Kidney epithelial cell (primary cell): ENCODE measurements around the gene C17orf67. TPM values are rescaled to one million over a fixed set of nuclear protein-coding genes. Genes with fewer than 3 reads are reported as not detected.

ENCODE experiments used
- DNase-seq: peaks from one replicate; pipeline ENCODE4 v3.0.0-alpha.2; 2010; ENCODE audit warnings: low read depth
- H3K27me3 ChIP-seq: 2 replicates; pipeline ENCODE4 v1.6.0; 2011; ENCODE audit warnings: low read length; ENCODE audit not compliant: control insufficient read depth, insufficient read depth
- H3K36me3 ChIP-seq: 2 replicates; pipeline ENCODE4 v1.5.1; 2011; ENCODE audit warnings: low read length; ENCODE audit not compliant: control insufficient read depth, insufficient read depth
- H3K4me3 ChIP-seq: 2 replicates; pipeline ENCODE4 v1.5.1; 2011; ENCODE audit warnings: low read depth, mild to moderate bottlenecking, control low read depth, low read length
- total RNA-seq: library from RNA; depleted of rRNA; stranded (reverse); fragments of >200 nt; gene quantifications from 2 replicates; pipeline ENCODE4 v1.2.3, GENCODE V29; 2015
- TF ChIP-seq, protein P1 (sequence below): IDR thresholded peaks from 2 replicates; pipeline ENCODE4 v1.5.1; 2011; ENCODE audit warnings: mild to moderate bottlenecking, moderate library complexity, low read length, control low read depth, inconsistent platforms; ENCODE audit not compliant: insufficient read depth, poor library complexity, severe bottlenecking

Gene C17orf67
- total RNA-seq, 1 donor from 2014 or later = 0.50 TPM

DNA sequence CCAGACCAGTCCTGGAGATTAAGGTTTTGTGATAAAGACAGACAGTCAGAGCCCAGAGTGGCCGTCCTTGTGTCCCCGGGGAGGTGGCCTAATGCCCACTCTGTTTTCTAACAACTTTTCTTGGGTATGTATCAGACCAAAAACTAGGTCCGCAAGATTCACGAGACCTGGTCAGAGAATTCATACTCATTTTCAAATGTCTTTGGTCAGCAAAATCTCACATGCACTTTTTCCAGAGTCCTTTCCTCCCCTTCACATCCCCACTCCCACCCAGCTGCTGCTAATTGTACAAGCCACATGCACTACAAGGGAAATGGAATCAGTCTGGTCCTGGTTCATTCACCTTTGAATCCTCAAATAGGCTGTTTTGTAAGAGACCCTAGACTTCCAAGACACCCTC, 61.7 kb downstream of the C17orf67 start:
- H3K27me3 ChIP-seq = no peaks in the 10 kb centered on the region
- no peaks in the 10 kb centered on the region for H3K36me3 ChIP-seq
- H3K4me3 ChIP-seq = no peak overlapping the region
- TF ChIP-seq, protein P1, sequence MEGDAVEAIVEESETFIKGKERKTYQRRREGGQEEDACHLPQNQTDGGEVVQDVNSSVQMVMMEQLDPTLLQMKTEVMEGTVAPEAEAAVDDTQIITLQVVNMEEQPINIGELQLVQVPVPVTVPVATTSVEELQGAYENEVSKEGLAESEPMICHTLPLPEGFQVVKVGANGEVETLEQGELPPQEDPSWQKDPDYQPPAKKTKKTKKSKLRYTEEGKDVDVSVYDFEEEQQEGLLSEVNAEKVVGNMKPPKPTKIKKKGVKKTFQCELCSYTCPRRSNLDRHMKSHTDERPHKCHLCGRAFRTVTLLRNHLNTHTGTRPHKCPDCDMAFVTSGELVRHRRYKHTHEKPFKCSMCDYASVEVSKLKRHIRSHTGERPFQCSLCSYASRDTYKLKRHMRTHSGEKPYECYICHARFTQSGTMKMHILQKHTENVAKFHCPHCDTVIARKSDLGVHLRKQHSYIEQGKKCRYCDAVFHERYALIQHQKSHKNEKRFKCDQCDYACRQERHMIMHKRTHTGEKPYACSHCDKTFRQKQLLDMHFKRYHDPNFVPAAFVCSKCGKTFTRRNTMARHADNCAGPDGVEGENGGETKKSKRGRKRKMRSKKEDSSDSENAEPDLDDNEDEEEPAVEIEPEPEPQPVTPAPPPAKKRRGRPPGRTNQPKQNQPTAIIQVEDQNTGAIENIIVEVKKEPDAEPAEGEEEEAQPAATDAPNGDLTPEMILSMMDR = no peak
- DNase-seq = no peak

DNA sequence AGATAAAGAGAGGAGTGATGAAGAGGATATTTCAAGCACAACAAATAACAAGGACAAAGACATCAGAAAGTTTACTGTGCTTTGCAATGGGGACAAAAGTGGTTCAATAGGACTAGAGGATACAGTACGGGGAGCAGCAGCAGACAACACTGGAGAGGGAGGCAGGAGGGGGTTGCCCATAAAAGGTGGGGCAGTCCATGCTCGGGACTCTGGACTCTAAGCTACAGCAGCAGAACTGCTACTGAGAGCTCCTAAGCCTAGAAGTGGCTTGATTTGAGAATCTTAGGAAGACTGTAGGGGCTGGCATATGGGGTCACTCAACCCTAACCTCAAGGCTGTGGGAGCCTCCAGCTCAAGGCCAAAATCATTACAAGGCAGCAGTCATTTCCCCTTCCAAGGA, 62.2 kb downstream of the C17orf67 start:
- TF ChIP-seq, protein P1 = no peak
- DNase-seq = no peak
- H3K4me3 ChIP-seq = no peak overlapping the region
- no peaks in the 10 kb centered on the region for H3K27me3 ChIP-seq
- H3K36me3 ChIP-seq = no peaks in the 10 kb centered on the region

DNA sequence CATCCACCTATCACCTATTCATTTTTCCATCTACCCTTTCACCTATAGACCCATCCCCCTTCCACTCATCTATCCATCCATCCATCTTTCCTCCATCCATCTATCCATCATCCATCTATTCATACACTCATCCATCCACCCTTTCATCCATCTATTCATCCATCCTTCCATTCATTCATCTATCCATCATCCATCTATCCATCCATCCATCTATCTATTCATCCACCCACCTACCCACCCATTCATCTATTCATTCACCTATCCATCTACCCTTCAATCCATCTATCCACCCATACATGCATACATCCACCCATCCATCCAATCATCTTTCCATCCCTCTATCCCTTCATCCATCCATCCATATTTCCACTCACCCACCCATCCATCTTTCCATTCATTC, 63.3 kb downstream of the C17orf67 start:
- no peaks in the 10 kb centered on the region for H3K36me3 ChIP-seq
- H3K4me3 ChIP-seq = no peak overlapping the region
- TF ChIP-seq, protein P1 = no peak
- H3K27me3 ChIP-seq = no peaks in the 10 kb centered on the region
- DNase-seq = no peak

DNA sequence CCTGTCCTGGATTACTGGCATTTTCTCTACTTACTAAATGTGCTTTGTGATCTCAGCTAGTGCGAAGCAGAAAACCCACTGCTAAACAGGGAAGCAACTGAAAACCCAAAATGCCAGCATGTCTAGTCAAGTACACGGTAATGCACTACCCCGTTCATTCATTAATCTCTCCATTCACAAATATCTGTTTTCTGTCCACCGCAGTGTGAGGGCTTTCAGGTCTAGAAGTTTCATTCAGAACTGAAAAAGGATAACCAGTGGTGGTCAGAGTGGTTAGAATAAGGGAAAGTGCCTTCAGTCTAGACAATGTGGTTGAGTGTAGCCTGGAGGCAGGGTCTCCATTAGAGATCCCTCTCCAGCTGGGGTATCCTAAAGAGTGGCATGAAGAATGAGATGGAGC, 68.3 kb downstream of the C17orf67 start:
- no peaks in the 10 kb centered on the region for H3K36me3 ChIP-seq
- DNase-seq = no peak
- no peak overlapping the region for H3K4me3 ChIP-seq
- TF ChIP-seq, protein P1 = no peak
- no peaks in the 10 kb centered on the region for H3K27me3 ChIP-seq

DNA sequence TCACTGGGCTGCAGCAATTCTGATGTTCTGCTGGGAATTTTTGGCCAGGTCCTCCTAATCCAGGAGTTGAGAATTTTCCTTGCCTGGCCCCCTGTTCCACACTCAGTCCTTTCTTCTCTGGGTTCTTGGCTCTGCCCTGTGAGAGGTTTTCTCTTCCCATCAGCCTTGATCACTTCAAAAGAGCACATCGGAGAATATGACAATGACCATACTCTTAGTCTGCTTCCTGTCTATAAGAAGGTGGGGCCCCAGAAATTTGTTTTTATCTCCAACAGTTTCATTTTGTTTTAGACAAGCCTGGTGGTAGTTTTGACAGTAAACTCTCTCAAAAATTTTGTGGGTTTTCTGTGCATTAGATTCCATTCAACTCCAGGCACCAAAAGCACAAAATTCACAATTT, 70.7 kb downstream of the C17orf67 start:
- Histone ChIP-seq H3K36me3 (no peaks in the 10 kb centered on the region), H3K27me3 (no peaks in the 10 kb centered on the region), H3K4me3 (no peak overlapping the region)
- no peak for DNase-seq
- TF ChIP-seq, protein P1 = no peak

DNA sequence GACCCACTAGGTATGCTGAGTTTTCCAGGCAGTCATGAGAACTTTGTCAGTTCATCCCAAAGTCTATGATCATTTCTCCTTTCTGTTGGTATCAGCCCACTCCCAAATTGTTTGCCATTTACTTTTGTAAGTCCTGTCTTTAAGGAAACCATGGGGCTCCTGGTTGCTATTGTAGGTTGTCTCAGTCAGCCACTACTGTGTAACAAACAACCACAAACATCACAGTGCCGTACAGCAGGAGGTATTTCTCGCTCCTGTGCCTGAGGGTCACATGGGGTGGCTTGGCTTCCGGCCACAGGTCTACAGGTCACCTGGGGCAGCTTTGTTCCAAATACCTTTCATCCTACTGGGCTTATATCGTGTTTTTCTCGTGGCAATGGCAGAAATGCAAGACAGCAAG, 71.6 kb downstream of the C17orf67 start:
- DNase-seq = no peak
- Histone ChIP-seq H3K27me3 (no peaks in the 10 kb centered on the region), H3K4me3 (no peak overlapping the region), H3K36me3 (no peaks in the 10 kb centered on the region)
- TF ChIP-seq, protein P1 = no peak
